Prostate gland (tissue), 2 donors: Measurements from ENCODE around the gene TBC1D24. TPM values are rescaled to one million over a fixed set of nuclear protein-coding genes. Genes with fewer than 3 reads are reported as not detected.

Experiments used
- DNase-seq: peaks from one replicate; pipeline ENCODE4 v3.0.0-alpha.2; 2019; ENCODE audit warnings: low spot score
- H3K27ac ChIP-seq, 2 donors: fragments of 200-600 bp; sonication (generic); 2 replicates each; pipeline ENCODE4 v1.5.1; 2017 to 2019
- H3K27me3 ChIP-seq: fragments of 200-600 bp; sonication (generic); replicated peaks from 2 replicates; pipeline ENCODE4 v1.5.1; 2019; ENCODE audit not compliant: insufficient read depth
- H3K36me3 ChIP-seq, 2 donors: fragments of 200-600 bp; sonication (generic); 1 replicate in 1 of 2; 2 replicates in 1 of 2; pipeline versions ENCODE4 v1.5.1 to v1.8.1; 2017 to 2019
- H3K4me1 ChIP-seq: fragments of 200-600 bp; sonication (generic); replicated peaks from 2 replicates; pipeline ENCODE4 v1.5.1; 2019
- H3K4me3 ChIP-seq, 2 donors: fragments of 200-600 bp; sonication (generic); 2 replicates each; pipeline ENCODE4 v1.5.1; 2017 to 2019
- H3K9me3 ChIP-seq: fragments of 200-600 bp; sonication (generic); 2 replicates; pipeline ENCODE4 v1.5.1; 2017
- CTCF ChIP-seq, 4 experiments: fragments of 200-600 bp in 2 of 4; fragments of 450-650 bp in 2 of 4; sonication (generic) in 2 of 4; IDR thresholded peaks; 1 replicate in 3 of 4; 2 replicates in 1 of 4; pipeline ENCODE4 v1.5.1; 2016 to 2019; ENCODE audit warnings: antibody characterized with exemption in 4 of 4, mild to moderate bottlenecking in 2 of 4, moderate library complexity in 2 of 4
- POLR2A ChIP-seq: fragments of 450-650 bp; IDR thresholded peaks from one replicate; pipeline ENCODE4 v1.6.1; 2016; ENCODE audit warnings: antibody characterized with exemption, mild to moderate bottlenecking
- POLR2AphosphoS5 ChIP-seq: sonication (generic); formaldehyde crosslinking; IDR thresholded peaks from one replicate; pipeline ENCODE4 v1.6.1; 2017; ENCODE audit warnings: antibody characterized with exemption
- WGBS: methylation state at CpG from one replicate; pipeline ENCODE4 v1.1.5; 2018; 5-methylcytosine and 5-hydroxymethylcytosine counted together
- intact Hi-C: fragments of 100-400 bp; cut with DNase I; formaldehyde crosslinking; loops from one replicate; pipeline ENCODE4 v1.14.2; 2022
- total RNA-seq, 2 donors: library from RNA; depleted of rRNA; stranded (reverse); fragments of >200 nt; gene quantifications; one replicate each; pipeline ENCODE4 v1.1.0, GENCODE V29; 2016

The TBC1D24 gene
- total RNA-seq, 2 donors from 2014 or later, result 22.4 to 26.2 TPM

GRCh38 chr16:2485811-2486507 lies 11.0 kb downstream of the TBC1D24 start:
- no peak for DNase-seq
- Histone ChIP-seq H3K9me3 (no peaks in the 10 kb centered on the region), H3K4me3 (no peak overlapping the region), H3K27ac (no peak overlapping the region), H3K36me3 (no peaks in the 10 kb centered on the region), H3K4me1 (peaks cover 2% of the 10 kb centered on the region), H3K27me3 (no peaks in the 10 kb centered on the region)
- 85% methylated on average over 31 of the region's 33 CpGs for WGBS
- TF ChIP-seq POLR2AphosphoS5, result no peak
- no peak for TF ChIP-seq CTCF (IDR thresholded peaks at IDR 0.05)
- TF ChIP-seq POLR2A, result no peak
- intact Hi-C loops, result no loop called here

- WGBS, result 63% methylated on average over 29 of the region's 29 CpGs
- no peaks in the 10 kb centered on the region for H3K9me3 ChIP-seq
- no peak overlapping the region for H3K4me3 ChIP-seq
- DNase-seq, result peak; percentile 56
- intact Hi-C loops, result no loop called here
- TF ChIP-seq CTCF (IDR thresholded peaks at IDR 0.05) (peak in 3 of 4 experiments; percentile 26 to 57 (median 50)), POLR2A (no peak), POLR2AphosphoS5 (peak; percentile 52)
- H3K36me3 ChIP-seq, result no peaks in the 10 kb centered on the region
- no peaks in the 10 kb centered on the region for H3K27me3 ChIP-seq
- H3K27ac ChIP-seq, result no peak overlapping the region
- H3K4me1 ChIP-seq, result peaks cover 2% of the 10 kb centered on the region
Measured at GRCh38 chr16:2486645-2487516, 12.0 kb downstream of the TBC1D24 start.

GRCh38 chr16:2487517-2487842 lies 12.6 kb downstream of the TBC1D24 start:
- DNase-seq, result no peak
- 71% methylated on average over 8 of the region's 8 CpGs for WGBS
- Histone ChIP-seq H3K36me3 (no peaks in the 10 kb centered on the region), H3K27me3 (no peaks in the 10 kb centered on the region), H3K4me1 (peaks cover 2% of the 10 kb centered on the region), H3K9me3 (no peaks in the 10 kb centered on the region), H3K4me3 (no peak overlapping the region), H3K27ac (no peak overlapping the region)
- intact Hi-C loops, result no loop called here
- TF ChIP-seq POLR2AphosphoS5 (no peak), CTCF (IDR thresholded peaks at IDR 0.05) (no peak), POLR2A (no peak)

- H3K27me3 ChIP-seq, result no peaks in the 10 kb centered on the region
- DNase-seq, result no peak
- intact Hi-C loops, result no loop called here
- TF ChIP-seq POLR2AphosphoS5 (no peak), POLR2A (no peak), CTCF (IDR thresholded peaks at IDR 0.05) (no peak)
- H3K27ac ChIP-seq, result no peak overlapping the region
- no peak overlapping the region for H3K4me3 ChIP-seq
- peaks cover 2% of the 10 kb centered on the region for H3K4me1 ChIP-seq
- no peaks in the 10 kb centered on the region for H3K36me3 ChIP-seq
- 70% methylated on average over 11 of the region's 15 CpGs for WGBS
- no peaks in the 10 kb centered on the region for H3K9me3 ChIP-seq
Measured at GRCh38 chr16:2487903-2488531, 13.1 kb downstream of the TBC1D24 start.
